ENCODE data around the gene DAB2IP. TPM values are rescaled to one million over a fixed set of nuclear protein-coding genes. Genes with fewer than 3 reads are reported as not detected.

The DAB2IP gene
- total RNA-seq, 1 donor from 2014 or later = 24.3 TPM

DNA sequence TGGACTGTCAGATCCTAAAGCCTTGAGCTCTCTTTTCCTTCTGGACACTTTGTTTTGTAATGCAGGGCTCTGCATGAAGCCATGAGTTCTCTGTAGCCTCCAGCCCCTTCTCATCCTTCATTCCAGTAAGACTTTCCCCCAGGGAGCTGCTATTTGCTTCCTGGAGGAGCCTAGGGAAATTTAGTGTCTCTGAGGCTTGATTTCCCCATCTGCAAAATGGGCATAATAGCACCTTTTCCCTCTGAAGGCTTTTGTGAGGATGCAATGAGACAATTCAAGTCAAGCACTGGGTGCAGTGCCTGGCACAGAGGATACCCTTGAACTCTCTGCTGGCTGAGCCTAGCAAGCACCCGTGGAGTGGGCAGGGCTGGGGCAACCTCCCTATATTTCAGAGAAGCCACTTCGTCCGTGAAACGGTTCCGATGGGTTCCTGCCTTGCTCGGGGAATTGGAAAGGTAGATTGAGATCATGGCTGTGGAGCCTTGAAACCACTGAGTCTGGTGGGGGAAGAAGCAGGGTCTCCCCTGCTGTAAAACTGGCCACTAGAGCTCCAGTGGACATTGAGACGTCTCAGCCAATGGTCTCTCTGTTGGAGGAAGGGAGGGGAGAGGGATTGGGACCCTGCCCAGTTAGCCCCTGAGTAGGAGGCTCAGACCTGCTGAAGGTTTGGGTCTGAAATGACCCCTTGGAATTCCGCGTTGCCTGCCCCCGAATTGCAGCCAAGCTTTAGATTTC, 14.3 kb upstream of the DAB2IP start:
- Histone ChIP-seq H4K20me1 (ENCODE audit: low read depth) (peaks cover 87% of the 10 kb centered on the region), H3F3A (ENCODE audit: low read depth) (peaks cover 2% of the 10 kb centered on the region), H3K27ac (no peak overlapping the region), H3K9me3 (ENCODE audit: low read depth) (no peaks in the 10 kb centered on the region), H3K4me3 (no peak overlapping the region), H3K4me1 (peaks cover 31% of the 10 kb centered on the region), H3K27me3 (no peaks in the 10 kb centered on the region), H3K79me2 (ENCODE audit: low read depth) (no peaks in the 10 kb centered on the region), H2AFZ (replicated peaks) (no peak overlapping the region), H3K9ac (no peak overlapping the region), H3K36me3 (no peaks in the 10 kb centered on the region), H3K4me2 (no peak overlapping the region)
- DNase-seq (ENCODE audit: low spot score) = no peak
- H3K9me3 Mint-ChIP-seq = no peaks in the 10 kb centered on the region
- H3K27me3 Mint-ChIP-seq (ENCODE audit: insufficient read depth, low read depth) = peaks cover 5% of the 10 kb centered on the region
- TF ChIP-seq EZH2phosphoT487 (IDR thresholded peaks at IDR 0.05) (no peak), EZH2 (IDR thresholded peaks at IDR 0.05) (no peak)
- TF ChIP-seq, protein P1, sequence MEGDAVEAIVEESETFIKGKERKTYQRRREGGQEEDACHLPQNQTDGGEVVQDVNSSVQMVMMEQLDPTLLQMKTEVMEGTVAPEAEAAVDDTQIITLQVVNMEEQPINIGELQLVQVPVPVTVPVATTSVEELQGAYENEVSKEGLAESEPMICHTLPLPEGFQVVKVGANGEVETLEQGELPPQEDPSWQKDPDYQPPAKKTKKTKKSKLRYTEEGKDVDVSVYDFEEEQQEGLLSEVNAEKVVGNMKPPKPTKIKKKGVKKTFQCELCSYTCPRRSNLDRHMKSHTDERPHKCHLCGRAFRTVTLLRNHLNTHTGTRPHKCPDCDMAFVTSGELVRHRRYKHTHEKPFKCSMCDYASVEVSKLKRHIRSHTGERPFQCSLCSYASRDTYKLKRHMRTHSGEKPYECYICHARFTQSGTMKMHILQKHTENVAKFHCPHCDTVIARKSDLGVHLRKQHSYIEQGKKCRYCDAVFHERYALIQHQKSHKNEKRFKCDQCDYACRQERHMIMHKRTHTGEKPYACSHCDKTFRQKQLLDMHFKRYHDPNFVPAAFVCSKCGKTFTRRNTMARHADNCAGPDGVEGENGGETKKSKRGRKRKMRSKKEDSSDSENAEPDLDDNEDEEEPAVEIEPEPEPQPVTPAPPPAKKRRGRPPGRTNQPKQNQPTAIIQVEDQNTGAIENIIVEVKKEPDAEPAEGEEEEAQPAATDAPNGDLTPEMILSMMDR (IDR thresholded peaks at IDR 0.05) = no peak
- peak overlapping the region; percentile 52 for H3K4me3 Mint-ChIP-seq
- H3K27ac Mint-ChIP-seq = peak overlapping the region; percentile 21
- no peaks in the 10 kb centered on the region for H3K36me3 Mint-ChIP-seq
- H3K4me1 Mint-ChIP-seq = peaks cover 78% of the 10 kb centered on the region

DNA sequence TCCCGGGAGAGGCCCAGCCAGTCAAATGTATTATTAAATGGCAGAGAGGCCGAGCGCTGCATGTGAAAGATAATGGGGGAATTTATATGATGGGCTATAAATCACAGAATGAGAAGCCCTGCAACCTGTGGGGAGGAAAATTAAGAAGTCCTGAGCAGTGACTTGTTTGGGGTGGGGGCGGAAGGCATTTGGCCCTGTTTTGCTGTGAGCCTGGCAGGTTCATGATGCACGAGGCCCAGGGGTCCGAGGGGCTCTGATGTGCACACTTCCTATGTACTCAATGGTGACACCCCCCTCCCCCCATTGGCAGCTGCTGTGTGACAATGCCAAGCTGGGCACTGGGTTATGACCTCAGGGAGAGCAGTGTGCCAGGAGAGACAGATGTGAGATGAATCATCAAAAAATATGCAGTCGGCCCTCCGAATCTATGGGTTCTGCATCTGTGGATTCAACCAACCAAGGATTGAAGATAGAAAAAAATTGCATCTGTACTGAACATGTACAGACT, 13.7 kb upstream of the DAB2IP start:
- H3K9me3 ChIP-seq (ENCODE audit: low read depth) = no peaks in the 10 kb centered on the region
- no peak for DNase-seq (ENCODE audit: low spot score)
- H3K79me2 ChIP-seq (ENCODE audit: low read depth) = no peaks in the 10 kb centered on the region
- no peak overlapping the region for H3K4me2 ChIP-seq
- H3K36me3 Mint-ChIP-seq = no peaks in the 10 kb centered on the region
- no peak overlapping the region for H3K9ac ChIP-seq
- no peaks in the 10 kb centered on the region for H3K27me3 ChIP-seq
- peak overlapping the region; percentile 6 for H3K27ac Mint-ChIP-seq
- H3K27me3 Mint-ChIP-seq (ENCODE audit: insufficient read depth, low read depth) = peaks cover 3% of the 10 kb centered on the region
- H3K27ac ChIP-seq = no peak overlapping the region
- H3K36me3 ChIP-seq = no peaks in the 10 kb centered on the region
- no peak overlapping the region for H3K4me3 ChIP-seq
- peaks cover 74% of the 10 kb centered on the region for H3K4me1 Mint-ChIP-seq
- H3K9me3 Mint-ChIP-seq = no peaks in the 10 kb centered on the region
- peak overlapping the region; percentile 49 for H3K4me3 Mint-ChIP-seq
- H2AFZ ChIP-seq (replicated peaks) = no peak overlapping the region
- H3K4me1 ChIP-seq = peaks cover 27% of the 10 kb centered on the region
- TF ChIP-seq EZH2 (IDR thresholded peaks at IDR 0.05) (no peak), EZH2phosphoT487 (IDR thresholded peaks at IDR 0.05) (no peak)
- TF ChIP-seq, protein P1 (IDR thresholded peaks at IDR 0.05) = no peak
- peaks cover 2% of the 10 kb centered on the region for H3F3A ChIP-seq (ENCODE audit: low read depth)
- peaks cover 84% of the 10 kb centered on the region for H4K20me1 ChIP-seq (ENCODE audit: low read depth)

DNA sequence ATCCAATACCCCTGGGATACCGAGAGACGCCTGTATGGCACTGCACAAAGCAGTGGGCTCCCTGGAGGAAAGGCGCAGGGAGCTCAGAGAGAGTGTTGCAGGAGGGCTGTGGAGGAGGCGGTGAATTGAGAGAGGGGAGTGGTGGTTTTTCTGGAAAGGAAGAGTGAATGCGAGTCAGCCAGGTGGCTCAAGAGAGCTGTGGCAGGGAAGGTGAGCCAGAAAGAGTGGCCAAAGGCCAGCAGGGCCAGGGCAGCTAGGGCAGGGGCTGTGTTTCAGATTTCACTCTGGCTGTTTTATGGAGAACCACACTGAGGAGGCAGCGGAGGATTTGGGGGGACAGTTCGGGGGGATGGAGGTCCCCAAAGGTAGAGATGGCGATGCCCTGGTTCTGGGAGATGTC, 13.0 kb upstream of the DAB2IP start:
- Mint-ChIP-seq H3K9me3 (no peaks in the 10 kb centered on the region), H3K4me1 (peaks cover 68% of the 10 kb centered on the region), H3K4me3 (peak overlapping the region; percentile 49), H3K27me3 (ENCODE audit: insufficient read depth, low read depth) (peaks cover 3% of the 10 kb centered on the region), H3K36me3 (no peaks in the 10 kb centered on the region), H3K27ac (peak overlapping the region; percentile 64)
- no peaks in the 10 kb centered on the region for H3K36me3 ChIP-seq
- H4K20me1 ChIP-seq (ENCODE audit: low read depth) = peaks cover 84% of the 10 kb centered on the region
- no peak overlapping the region for H2AFZ ChIP-seq (replicated peaks)
- TF ChIP-seq EZH2phosphoT487 (IDR thresholded peaks at IDR 0.05) = no peak
- TF ChIP-seq, protein P1 (IDR thresholded peaks at IDR 0.05) = no peak
- TF ChIP-seq EZH2 (IDR thresholded peaks at IDR 0.05) = no peak
- no peak overlapping the region for H3K4me3 ChIP-seq
- H3K4me2 ChIP-seq = no peak overlapping the region
- H3K9me3 ChIP-seq (ENCODE audit: low read depth) = no peaks in the 10 kb centered on the region
- no peak overlapping the region for H3K27ac ChIP-seq
- no peaks in the 10 kb centered on the region for H3K27me3 ChIP-seq
- H3F3A ChIP-seq (ENCODE audit: low read depth) = peaks cover 2% of the 10 kb centered on the region
- H3K9ac ChIP-seq = no peak overlapping the region
- DNase-seq (ENCODE audit: low spot score) = no peak
- peaks cover 21% of the 10 kb centered on the region for H3K4me1 ChIP-seq
- no peaks in the 10 kb centered on the region for H3K79me2 ChIP-seq (ENCODE audit: low read depth)

All from neural progenitor cell (in vitro differentiated cells).